Activated CD8-positive, alpha-beta memory T cell treated with anti-CD3 and anti-CD28 coated beads, Interleukin-2, amount 50 U/mL, for 48 hours (primary cell): ENCODE measurements around the gene SNAI1.
"Not testable (repeated sequence)": the region's sequence is repeated elsewhere in the genome, so short reads cannot be mapped to it uniquely, and the experiment has no call there.

ENCODE experiments used
- DNase-seq: peaks from one replicate; pipeline ENCODE4 v3.0.0-alpha.2; 2020

SNAI1 gene

GRCh38 chr20:49982346-49983122, at the start of gene SNAI1:
SNAI1 (plus strand) TSS chr20:49982980; CDS start chr20:49983060, 80 bp downstream.
- peak; percentile 87 for DNase-seq

GRCh38 chr20:49935746-49936152, 47.0 kb upstream of the SNAI1 start:
- DNase-seq: no peak

- DNase-seq: peak; percentile 95
These were observed 46.4 kb upstream of the SNAI1 start, which contains the start of gene RNF114 for GRCh38 chr20:49936153-49937026. RNF114 (plus strand) TSS chr20:49936397; CDS start chr20:49936413, 16 bp downstream.

- DNase-seq: no peak
These were observed 45.5 kb upstream of the SNAI1 start for GRCh38 chr20:49937027-49937929.

- DNase-seq: no peak
These were observed 44.3 kb upstream of the SNAI1 start for GRCh38 chr20:49938173-49939163.

- no peak for DNase-seq
These were observed 41.3 kb upstream of the SNAI1 start for GRCh38 chr20:49941456-49941855.

GRCh38 chr20:49942303-49942702, 40.5 kb upstream of the SNAI1 start:
- no peak for DNase-seq

- DNase-seq: no peak
These were observed 39.8 kb upstream of the SNAI1 start for GRCh38 chr20:49942942-49943341.

GRCh38 chr20:49945306-49945700, 37.5 kb upstream of the SNAI1 start:
- no peak for DNase-seq

GRCh38 chr20:49945701-49946477, 36.9 kb upstream of the SNAI1 start:
- DNase-seq: no peak

GRCh38 chr20:49948178-49948577, 34.6 kb upstream of the SNAI1 start:
- no peak for DNase-seq

GRCh38 chr20:49948809-49949507, 33.8 kb upstream of the SNAI1 start:
- no peak for DNase-seq

GRCh38 chr20:49951151-49951550, 31.6 kb upstream of the SNAI1 start:
- DNase-seq: no peak

GRCh38 chr20:49955167-49955566, 27.6 kb upstream of the SNAI1 start:
- DNase-seq: no peak

GRCh38 chr20:49955830-49956396, 26.9 kb upstream of the SNAI1 start:
- DNase-seq: not testable (repeated sequence)

GRCh38 chr20:49956689-49957088, 26.1 kb upstream of the SNAI1 start:
- DNase-seq: no peak

GRCh38 chr20:49957089-49957938, 25.5 kb upstream of the SNAI1 start:
- DNase-seq: not testable (repeated sequence)

GRCh38 chr20:49961413-49961812, 21.4 kb upstream of the SNAI1 start:
- no peak for DNase-seq
